Stimulated activated naive CD4-positive, alpha-beta T cell (primary cell): Measurements from ENCODE around the gene ITGB4.

ENCODE experiments used
- DNase-seq, 6 experiments: peaks; one replicate each; lab custom pipeline; 2025; lab: John Stamatoyannopoulos, UW

ITGB4 gene

DNA sequence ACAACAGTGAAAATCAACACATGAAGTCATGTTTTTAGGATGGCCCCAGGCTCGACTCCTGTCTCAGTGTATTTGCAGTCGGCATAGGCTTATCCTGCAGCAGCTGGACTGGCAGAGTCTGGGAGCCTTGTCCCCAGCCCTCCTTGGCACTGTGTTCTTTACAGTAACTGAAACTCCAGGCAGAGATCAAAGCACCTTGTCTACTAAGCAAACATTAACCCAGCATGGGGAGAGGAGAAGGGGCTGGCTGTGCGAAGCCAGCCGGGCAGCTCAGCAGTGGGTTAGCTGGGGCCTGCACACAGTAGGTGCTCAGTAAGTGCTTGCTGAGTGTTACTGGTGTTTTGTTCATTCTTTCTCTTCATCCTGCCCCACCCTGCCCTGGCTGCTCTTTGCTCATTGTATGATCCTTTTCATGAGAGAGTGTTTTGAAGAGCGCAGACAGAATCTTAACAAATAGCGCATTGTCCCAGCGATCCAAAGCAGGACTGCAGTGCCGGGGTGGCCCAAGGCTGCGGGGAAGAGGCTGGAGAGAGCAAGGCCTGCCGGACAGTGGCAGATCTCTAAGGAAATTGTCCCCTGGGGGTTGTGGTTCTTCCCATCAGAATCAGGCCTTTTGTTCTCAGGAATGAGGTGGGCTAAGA lies 23.5 kb upstream of the ITGB4 start:
- no peak for DNase-seq

DNA sequence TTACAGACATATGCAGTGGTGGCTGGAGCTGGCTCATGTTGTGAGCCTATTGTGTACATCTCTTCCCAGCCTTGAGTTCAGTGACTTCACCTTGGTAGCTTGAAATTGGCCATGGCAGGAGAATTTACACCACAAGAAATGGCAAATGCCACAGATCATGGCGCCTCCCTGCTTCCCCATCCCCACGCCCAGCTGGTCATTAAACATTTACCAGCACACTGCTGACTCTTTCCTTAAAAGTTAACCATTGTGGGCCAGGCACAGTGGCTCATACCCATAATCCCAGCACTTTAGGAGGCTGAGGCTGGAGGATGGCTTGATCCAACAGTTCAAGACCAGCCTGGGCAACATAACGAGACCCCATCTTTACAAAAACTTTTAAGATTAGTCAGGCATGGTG lies 22.6 kb upstream of the ITGB4 start:
- DNase-seq: no peak

DNA sequence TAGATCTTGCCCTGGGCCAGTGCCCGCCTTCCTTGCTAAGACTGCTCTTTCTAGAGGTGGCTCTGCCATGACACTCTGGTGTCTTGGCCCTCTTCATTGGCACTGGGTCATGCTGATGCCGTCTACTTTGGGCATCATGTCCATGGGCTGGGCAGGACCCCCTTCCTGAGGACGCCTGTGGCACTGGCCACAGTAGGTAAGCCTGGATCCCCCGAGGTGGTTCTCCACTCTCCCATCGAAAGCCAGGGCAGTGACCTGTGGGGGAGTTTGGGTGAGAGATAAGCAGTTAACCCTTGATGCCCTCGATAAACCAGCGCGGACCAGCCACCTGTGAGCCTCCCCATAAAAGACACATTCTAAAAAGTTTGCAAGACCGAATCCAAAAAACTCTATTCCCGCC lies 20.0 kb upstream of the ITGB4 start:
- no peak for DNase-seq

DNA sequence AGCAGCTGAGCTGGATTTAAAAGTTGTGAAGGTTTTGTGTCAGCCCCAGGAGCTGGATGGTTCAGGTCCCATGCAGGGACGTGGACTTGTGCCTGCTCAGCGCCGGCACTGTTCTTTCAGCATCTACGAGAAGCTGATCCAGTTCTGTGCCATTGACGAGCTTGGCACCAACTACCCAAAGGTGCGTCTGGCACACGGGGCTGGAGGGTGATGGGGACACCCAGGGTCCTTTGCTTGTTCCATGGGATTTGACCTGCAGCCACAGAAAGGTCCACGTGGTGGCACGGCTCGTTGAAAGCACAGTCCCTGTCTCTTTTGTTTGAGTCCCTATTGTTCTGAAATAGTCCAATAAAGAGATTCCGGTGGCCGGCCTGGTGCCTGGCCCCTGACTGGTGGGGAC lies 18.1 kb upstream of the ITGB4 start:
- DNase-seq: no peak

DNA sequence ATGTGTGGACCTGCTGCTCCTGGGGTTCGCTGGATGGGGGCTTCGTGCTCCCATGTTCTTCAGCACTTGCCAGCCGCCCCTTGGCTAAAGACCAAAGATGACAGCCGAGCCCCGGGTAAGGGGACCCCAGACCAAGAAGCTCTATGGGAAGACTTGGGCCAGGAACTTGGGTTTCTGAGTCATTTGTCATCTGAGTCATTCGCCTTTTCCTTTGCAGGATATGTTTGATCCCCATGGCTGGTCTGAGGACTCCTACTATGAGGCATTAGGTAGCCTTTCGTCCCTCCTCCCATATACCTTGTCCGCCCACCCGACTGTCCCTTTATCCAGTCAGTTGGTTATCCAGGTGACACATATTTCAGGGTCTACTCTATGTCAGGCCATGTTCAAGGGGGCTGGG lies 17.7 kb upstream of the ITGB4 start:
- DNase-seq: no peak

DNA sequence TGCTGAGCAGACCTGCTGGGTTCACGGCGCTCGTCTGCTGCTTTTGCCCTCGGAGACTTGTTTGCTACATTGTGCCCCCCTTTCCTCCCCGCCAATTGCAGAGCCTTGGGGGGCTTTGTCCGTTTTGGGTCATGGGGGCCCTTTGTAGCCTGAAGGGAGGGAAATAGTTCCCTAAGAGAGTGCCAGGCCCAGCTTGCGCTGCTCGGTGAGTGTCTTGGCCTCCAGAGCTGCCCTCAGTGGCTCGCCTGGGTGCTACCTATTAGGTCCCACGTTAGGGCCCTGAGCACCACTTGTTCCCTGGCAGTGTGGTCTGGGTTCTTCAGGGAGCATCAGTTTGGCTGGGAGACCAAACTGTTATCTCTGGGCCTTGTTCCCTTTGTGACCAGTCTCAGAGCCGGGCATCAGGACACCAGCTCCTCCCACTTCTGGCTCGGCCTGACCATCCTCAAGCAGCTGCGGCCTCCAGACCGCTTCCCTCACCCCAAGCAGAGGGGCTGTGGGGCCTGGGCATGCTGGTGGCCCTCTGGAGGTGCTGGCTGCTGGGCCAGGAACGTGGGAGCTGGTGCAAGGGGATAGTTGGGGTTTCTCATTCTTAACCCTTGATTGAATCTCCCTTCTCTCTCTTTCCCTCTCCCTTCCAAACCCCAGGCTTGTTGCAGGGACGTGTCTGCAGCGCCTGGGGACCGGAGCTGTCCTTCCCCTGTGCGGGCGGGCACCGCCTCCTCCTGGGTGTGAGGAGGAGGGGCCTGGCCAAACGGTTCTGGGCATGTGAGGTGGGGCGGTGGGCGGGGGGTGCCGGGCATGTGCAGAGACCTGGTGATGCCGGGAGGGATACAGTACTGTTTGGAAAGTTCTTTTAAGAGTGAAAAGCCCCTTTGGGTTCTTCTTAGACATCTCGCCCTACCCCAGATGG lies 16.0 kb upstream of the ITGB4 start:
- DNase-seq: no peak

DNA sequence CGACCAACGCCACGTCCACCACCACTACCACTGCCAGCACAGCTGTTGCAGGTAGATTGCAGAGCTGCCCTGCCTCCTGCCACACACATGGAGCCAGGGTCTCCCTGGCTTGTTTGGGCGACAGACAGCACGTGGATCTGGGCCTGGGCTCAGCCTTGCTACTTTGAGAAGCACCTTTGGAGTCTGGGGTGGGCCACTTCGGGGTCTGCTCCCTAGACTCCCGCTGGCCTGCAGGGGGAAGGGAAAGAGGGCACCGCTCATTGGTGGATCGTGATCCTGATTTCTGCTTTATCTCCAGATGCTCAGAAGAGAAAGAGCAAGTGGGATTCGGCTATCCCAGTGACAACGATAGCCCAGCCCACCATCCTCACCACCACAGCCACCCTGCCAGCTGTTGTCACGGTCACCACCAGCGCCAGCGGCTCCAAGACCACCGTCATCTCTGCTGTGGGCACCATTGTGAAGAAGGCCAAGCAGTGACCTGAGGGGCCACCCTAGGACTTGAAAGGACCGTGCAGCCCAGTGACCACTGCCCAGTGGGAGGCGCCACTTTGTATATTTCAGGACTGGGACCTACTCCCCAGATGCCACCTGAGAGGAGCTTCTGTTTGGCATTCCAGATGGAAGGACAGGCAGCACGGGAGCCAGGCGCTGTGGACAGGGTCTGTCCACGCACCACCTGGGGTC lies 15.1 kb upstream of the ITGB4 start:
- DNase-seq: no peak

DNA sequence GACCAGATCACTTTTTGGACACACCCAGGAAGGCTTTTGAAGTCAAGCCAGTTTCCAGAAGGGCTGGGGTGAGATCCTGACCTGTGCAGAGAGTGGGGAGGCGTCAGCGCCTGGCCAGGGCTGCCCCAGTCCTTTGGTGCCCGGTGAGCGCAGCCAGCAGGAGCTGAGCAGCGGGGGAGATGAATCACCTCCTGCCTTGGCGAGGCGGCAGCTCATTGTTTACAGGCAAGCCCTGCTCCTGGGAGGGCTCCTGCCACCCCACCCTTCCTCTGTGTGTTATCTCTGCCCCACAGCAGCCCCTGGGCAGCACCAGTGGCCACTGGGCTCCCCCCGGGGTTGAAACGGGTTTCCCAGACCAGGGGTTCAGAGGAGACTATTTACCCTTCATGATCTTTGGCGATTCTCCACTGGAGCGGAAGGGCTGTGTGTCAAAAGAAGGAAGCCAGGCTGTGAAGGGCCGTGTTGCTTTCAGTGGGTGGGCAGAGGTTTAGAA lies 14.1 kb upstream of the ITGB4 start:
- no peak for DNase-seq

DNA sequence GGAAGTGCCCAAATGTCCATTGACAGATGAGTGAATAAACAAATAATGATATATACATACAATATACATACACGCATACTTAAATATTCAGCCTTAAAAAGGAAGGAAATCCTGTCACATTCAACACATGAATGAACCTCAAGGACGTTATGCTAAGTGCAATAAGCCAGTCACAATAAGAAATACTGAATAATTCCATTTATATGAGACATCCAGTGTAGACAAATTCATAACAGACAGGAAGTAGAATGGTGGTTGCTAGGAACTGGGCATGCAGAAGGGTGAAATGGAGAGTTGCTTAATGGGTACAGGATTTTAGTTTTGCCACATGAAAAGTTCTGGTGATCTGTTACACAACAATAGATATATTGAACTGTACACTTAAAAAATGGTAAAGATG lies 8.8 kb upstream of the ITGB4 start:
- DNase-seq: no peak

DNA sequence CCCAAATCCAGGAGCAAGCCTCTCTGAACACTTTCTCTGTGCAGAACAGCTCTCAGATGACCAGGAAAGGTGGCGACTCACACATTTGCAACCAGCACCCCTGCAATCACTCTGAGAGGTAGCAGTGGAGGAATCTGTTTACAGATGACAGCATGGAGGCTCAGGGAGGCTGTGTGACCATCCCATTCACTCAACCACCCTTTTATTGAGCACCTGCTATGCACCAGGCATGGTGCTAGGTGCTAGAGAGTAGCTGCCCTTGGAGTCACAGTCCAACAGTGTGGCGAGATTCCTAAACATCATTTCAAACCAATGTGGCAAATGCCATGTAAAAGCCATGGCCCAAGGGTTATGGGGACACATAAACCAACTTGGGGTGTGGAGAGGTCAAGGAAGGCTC lies 1.5 kb upstream of the ITGB4 start:
- DNase-seq: no peak

DNA sequence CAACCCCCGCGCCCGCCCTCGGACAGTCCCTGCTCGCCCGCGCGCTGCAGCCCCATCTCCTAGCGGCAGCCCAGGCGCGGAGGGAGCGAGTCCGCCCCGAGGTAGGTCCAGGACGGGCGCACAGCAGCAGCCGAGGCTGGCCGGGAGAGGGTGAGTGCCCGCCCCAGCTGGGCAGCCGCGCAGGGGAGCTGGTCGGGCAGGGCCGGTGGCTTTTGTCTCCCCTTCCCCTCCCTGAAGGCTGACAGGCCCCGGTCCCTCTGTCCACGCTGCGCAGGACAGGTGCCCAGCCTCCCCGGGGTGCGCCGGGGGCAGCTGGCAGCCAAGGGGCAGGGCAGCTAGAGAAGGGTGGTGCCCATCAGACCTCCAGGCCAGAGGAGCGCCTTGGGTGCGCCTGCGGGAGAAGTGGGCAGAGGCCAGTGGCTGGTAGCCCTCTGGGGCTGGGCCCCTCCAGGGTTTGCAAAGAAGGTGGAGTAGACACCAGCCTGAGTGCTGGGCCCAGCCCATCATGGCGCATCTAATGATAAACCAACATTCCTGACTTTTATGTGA lies 278 bp downstream of the ITGB4 start:
- no peak for DNase-seq

DNA sequence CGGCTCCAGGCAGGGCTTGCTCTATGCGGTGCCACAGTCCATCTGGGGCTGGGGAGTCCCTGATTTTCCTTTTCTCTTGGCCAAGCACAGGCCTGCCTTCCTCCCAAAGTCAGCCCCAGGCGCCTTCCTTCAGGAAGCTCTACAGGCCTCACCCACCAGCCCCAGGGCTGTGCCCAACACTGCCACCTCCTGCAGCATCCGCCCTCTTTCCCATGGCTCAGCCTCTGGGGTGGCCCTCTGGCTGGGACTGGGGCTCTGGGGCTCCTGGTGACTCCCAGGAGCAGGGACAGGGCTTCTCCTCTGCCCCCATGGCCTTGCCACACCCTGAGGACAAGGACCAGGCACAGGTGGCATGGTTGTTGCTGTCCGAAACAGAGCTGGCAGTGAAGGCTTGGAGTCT lies 817 bp downstream of the ITGB4 start:
- no peak for DNase-seq

DNA sequence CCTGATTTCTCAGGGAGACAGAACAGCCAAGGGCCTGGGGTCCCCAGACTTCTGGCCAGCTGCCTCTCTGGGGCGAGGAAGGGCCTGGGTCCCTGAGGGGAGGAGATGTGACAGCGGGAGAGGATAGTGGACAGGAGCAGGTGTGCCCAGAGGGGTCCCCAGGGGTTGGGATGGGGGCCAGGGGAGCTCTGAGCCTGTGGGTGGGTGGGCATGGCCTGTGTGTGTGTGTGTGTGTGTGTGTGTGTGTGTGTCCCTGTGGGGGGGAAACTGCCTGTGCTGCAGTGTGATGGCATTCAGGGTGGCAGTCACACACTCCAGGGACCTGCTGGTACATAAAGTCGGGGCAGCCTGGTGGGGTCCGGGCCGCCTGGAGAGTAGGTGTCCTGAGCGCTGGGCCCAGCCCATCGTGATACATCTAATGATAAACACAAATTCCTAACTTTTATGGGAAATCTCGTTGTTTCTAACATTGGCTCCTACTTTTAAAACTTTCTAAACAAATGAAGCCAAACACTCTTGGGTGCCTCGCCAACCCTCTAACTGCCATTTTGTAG lies 1.4 kb downstream of the ITGB4 start:
- DNase-seq: no peak

DNA sequence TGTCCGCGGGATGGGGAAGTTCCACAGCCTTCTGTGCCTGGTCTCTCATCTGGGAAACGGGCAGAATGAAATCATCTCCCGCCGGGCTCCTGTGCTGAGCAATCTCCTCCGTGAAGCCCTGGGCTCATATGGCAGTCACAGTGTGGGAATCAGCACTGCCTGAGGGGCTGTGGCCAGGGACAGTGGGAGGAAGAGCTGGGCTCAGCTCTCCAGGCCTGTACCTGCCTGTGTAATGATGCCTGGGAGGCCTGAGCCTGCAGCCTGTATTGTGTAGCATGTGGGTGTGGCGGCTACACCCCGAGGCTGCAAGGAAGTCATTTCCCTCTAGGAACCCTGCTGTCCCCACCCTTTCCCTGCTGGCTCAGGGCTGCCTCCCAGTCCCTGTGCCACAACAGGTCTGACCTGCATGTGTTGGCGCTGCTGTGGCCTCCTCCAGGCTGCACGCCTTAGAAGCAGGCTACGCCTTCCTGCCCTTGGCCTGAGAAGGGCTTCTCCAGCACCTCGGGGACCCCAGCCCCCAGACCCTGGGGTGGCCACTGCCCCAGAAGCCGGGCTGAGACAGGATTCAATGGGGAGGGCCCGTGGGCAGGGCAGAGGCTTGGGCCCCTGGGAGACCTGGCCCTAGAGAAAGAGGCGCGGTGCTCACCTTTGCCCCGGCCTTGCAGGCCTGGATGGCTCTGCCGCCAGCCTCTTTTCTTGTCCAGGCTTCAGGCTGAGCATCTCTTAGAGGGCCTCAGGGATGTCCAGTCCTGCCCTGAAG lies 2.1 kb downstream of the ITGB4 start:
- DNase-seq: no peak

DNA sequence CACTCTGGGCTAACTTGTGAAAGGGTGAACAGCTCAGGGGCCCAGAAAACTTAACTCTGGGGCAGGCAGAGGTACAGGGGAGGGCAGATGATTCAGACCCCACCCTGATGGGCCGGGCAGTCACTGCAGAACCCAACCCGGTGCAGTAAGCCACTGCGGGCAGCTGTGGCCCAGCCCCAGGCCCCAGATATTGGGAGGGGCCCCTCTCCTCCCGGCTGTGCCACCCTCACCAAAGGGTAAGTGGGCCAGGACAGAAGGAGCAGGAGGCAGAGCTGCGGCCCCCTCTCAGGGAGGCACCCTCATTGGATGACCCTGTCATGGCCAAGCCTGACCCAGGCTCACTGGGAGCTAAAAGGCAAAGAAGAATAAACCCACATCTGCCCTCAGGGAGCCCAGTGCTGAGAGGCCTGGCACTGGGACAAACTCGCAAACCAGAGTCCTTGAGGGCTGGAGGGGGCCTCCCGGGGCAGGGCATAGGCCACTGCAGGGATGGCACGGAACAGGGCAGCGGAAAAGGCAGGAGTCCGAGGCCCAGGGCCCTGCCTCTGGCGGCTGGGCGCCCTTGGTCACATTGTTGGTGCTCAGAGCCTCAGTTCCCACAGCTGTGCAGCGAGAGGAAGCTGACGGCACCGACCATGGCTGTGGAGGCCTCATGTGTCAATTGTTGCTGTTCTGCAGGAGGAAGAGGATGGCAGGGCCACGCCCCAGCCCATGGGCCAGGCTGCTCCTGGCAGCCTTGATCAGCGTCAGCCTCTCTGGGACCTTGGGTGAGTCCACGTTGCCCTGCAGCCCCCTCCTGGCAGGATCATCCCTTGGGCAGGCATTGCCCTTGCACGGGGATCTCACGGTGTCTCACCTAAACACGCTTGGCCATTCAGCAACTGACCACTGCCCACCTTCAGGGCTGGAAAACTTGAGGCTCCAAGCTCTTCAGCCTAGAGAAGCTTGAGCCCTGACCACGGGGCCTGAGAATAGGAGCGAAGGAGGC lies 3.1 kb downstream of the ITGB4 start:
- DNase-seq: no peak

DNA sequence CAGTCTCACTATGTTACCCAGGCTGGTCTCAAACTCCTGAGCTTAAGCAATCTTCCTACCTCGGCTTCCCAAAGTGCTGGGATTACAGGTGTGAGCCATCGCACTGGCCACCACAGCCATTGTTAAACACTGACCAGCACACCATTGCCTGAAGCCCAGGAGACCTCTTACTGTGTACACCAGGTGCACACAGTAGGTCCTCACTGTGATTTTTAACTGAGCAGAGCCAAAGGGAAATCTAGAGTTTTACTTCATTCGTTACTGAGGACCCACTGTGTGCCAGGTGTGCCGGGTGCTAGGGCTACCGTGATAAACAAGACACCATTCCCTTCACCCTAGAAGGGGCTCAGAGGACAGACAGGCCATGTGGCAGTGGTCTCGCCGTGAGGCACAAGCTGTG lies 4.2 kb downstream of the ITGB4 start:
- DNase-seq: no peak

DNA sequence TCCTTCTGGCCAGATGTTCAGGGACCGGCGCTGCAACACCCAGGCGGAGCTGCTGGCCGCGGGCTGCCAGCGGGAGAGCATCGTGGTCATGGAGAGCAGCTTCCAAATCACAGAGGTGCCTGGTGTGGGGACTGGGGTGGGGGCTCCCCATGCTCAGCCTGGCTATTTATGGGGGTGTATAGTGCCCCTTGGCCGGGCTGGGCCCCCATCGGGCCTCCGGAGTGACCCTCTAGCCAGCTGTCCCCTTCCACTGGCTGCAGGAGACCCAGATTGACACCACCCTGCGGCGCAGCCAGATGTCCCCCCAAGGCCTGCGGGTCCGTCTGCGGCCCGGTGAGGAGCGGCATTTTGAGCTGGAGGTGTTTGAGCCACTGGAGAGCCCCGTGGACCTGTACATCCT lies 6.1 kb downstream of the ITGB4 start:
- DNase-seq: no peak

DNA sequence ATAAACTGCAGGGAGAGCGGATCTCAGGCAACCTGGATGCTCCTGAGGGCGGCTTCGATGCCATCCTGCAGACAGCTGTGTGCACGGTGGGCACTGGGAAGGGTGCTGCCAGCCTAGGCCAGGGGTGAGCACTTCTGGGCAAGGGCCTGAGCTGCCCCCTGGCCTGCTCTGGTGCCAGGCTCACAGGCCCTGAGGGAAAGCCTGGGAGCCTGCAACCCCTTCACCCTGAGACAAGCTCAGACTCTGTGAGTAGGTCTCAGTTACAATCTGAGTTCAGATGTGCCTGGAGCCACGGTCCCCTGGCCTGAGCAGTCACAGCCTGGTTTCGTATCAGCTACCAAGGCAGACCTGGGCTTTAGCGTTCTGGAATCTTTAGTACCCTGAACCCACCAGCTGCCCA lies 8.1 kb downstream of the ITGB4 start:
- DNase-seq: no peak

DNA sequence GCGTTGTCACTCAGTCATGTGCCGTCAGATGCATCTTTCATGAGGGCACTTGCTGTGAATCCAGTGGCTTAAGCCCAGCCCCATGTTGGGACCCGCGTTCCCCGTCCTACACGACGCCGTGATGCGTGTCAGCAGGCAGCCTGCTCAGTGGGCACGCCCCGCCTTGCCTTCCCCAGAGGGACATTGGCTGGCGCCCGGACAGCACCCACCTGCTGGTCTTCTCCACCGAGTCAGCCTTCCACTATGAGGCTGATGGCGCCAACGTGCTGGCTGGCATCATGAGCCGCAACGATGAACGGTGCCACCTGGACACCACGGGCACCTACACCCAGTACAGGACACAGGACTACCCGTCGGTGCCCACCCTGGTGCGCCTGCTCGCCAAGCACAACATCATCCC lies 8.8 kb downstream of the ITGB4 start:
- DNase-seq: no peak

DNA sequence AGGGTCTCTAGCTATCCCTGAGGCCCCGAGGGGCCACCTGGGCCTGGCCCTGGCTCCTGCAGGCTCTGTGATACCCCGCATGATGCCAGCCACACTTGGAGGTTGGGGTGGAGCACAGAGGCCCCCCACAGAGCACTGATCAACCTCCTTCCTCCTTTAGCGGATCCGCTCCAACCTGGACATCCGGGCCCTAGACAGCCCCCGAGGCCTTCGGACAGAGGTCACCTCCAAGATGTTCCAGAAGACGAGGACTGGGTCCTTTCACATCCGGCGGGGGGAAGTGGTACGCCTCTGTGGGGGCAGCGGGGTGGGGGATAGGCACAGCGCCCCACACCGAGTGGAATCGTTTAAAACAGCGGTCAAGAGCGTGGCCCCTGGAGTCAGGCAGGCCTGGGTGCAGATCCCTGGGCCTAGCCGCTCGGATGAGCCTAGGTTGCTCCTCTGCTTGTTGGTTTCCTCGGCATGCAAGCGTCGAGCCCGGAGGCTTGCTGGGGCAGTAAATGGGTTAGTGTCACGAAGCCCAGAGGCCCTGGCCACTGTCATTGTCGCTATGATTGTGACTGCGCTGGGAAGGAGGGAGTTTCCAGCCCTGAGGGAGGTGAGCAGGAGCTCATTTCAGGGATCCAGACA lies 9.9 kb downstream of the ITGB4 start:
- no peak for DNase-seq
